GM15510 (cell line): Measurements from ENCODE around the gene MACROD1.

Experiments
- POLR2A ChIP-seq: IDR thresholded peaks from 3 replicates; pipeline ENCODE4 v1.6.1; 2011; ENCODE audit warnings: borderline replicate concordance; ENCODE audit not compliant: insufficient read length; ENCODE audit errors: extremely low read depth

The MACROD1 gene

DNA sequence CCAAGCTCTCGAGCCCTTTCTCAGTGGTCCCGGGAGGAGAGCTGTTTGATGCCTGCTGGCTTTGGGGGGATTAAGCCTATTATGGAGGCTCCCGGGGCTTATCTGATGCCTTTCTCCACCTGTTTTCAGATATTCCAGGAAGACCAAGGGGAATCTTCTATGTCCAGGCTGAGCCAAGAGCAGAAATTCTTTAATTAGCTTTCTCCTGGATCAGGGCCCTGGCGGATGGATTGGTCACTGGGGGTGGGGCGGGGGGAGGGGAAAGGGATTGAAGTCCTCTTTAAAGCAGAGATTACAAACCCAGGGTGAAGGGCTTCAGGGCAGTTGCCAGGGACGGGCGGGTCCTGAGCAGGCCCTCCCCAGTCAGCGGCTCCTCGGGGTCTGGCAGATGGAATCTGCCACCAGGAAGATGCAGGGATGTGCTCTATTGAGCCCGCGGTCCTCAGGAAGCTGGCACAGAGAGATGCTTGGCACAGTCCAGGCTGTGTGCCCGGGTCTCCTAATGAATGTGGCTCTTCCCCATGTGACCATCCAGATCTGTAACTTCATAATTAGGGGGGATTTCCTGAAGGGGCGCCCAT, 33.6 kb downstream of the MACROD1 start:
- no peak for TF ChIP-seq POLR2A

- no peak for TF ChIP-seq POLR2A
Observed at GRCh38 chr11:64131683-64132190, 34.2 kb downstream of the MACROD1 start.

- TF ChIP-seq POLR2A, result no peak
Observed at GRCh38 chr11:64130618-64131017, 35.3 kb downstream of the MACROD1 start.

DNA sequence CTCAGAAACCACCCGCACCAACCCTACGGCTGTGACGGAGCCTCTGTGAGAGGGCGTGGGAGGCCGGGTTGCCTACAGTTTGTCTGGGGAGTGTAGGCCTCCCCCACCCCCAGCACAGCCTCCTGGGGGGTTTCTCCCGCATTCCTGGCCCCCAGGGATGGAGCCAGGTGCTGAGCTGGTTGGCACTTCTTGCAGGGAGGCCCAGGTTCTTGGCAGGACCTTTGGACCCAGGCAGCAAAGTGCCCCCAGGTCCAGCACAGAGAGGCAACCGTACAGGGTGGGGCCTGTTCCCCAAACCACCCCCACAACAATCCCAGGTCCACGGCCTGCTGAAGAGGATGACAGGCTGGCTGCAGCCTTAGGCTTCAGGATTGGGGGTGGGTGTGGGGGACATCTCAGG, 36.5 kb downstream of the MACROD1 start:
- TF ChIP-seq POLR2A, result no peak

GRCh38 chr11:64128255-64129006, 37.5 kb downstream of the MACROD1 start:
- TF ChIP-seq POLR2A, result no peak

- TF ChIP-seq POLR2A, result no peak
Observed at GRCh38 chr11:64127267-64128072, 38.4 kb downstream of the MACROD1 start.

DNA sequence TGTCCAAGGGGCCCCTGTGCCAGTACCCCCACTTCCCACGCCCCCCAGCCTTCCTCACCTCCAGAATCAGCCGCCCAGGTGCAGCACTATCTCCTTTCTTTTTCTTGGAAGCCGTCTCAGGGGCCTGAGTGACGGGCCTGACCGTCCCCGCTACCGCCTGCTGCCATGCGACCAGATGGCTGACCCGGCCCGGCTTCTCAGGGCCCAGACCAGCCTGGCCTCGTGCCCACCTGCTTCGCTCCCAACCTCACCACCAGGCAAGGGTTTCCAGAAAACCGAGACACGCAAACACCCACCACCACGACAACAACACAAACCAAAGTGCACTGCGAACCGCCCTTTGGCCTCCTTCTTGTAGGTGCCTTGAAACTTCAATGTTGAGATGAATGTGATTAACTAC, 39.1 kb downstream of the MACROD1 start:
- TF ChIP-seq POLR2A, result no peak

- no peak for TF ChIP-seq POLR2A
Observed at GRCh38 chr11:64126371-64126770, 39.5 kb downstream of the MACROD1 start.

- no peak for TF ChIP-seq POLR2A
Observed at GRCh38 chr11:64125676-64126075, 40.2 kb downstream of the MACROD1 start.

DNA sequence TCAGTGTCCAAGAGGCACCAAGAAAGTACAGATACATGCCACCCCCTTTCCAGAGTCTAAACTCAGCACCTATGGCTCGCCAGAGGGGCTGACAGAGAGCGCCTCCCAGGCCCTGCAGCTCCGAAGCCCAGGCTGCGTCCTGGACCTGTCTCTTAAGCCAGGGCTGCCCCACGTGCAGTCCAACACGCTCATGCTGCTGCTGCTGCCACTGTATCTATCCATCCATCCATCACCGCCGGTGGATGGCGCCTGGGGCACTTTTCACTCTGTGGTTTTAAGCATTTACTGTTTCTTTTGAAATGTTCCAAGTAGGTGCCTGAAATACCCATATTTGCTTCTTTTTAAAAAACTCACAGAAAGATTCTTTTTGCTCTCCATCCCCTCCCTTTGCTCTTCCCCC, 41.8 kb downstream of the MACROD1 start:
- TF ChIP-seq POLR2A, result no peak

GRCh38 chr11:64123679-64124078, 42.2 kb downstream of the MACROD1 start:
- TF ChIP-seq POLR2A, result no peak

DNA sequence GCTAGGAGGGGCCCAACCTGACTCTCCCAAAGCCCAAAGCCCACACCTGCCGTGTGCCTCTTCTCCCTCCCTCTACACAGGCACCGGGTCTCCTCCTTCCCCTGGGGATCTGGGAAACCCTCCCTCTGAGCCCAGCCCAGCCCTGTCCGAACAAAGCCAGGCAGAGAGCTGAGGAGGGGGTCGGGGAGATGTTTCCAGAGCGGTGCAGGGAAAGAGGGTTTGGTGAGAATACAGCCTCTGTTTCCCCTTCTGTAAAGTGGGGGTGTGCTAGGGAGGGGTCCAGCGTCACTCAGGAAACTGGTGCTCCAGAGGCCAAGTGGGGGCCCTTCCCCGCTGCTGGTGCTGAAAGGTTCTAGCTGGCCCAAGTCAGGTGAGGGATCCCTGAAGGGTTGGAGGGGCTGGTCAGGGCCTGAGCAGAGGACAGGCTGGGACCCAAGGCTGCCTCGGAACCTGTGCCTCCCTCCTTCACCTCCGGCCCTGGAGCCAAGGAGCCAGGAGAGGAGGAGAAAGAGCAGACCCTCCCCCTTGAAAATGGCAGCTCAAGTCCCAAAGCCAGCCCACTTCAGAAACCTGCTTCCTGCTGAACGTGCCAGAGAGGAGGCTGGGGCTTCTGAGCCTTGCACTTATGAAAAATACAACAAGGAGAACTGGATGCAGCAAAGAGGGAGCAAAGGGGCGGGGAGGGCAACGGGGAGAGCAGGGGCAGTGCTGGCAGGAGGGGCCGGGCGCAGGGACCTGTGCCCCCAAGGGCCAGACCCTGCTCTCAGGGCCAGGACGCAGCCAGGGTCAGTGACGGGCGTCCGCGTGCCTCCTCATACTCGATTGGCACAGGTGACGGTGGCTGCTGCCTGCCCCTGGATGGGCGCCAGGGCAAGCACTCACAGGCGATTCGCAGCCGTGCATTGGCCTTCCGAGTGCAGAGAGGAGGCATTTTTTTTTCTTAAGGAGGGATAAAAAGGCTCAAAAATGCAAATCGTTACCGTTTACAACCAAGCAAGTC, 43.2 kb downstream of the MACROD1 start:
- no peak for TF ChIP-seq POLR2A

GRCh38 chr11:64121663-64122410, 44.1 kb downstream of the MACROD1 start:
- no peak for TF ChIP-seq POLR2A
